Measurements from ENCODE around the gene PLB1.

Gene PLB1

DNA sequence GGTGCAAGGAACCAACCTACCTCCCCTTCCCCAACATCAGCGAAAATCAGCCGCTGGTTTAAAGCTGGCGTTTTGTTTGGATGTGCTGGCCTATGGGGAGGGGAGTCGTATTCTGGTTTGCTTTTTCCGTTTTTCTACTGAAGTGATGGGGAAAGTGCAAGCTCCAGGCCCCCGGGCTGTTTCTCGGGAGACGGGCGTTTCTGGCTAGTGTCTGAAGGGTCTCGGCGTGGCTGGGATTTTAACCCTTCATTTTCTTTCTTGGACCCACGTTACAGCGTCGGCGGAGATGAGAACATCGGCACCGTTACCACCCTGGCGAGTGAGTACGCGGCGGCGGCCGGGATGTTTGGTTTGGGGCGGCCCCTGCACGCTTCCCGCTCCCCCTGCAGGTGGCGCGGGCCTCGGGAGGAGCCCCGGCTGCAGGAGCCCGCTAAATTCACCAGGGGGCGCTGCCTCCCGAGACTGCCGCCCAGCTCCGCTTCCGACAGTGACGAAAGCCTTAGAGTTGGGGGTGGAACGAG is 70.7 kb downstream of the PLB1 start:
- peak; percentile 89 to 92 for DNase-seq

DNA sequence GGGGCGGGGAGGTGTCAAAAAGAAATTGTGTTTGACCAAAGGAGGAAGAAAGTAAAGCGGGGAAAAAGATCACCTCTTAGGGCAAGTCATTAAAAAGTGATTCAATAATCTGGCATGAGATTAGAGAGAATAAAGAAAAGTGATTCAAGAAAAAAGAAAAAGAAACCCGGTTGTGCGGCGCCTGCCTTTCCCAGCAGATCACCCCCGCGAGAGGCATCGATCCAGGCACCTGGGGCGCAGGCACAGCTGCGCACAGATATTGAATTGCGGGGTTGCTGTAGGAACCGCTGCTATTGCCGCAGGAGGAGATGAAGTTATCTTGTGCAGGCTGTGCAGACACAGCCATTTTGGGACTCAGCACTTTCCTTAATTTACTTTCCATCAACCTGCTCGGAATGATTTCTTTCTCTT is 71.2 kb downstream of the PLB1 start:
- DNase-seq = no peak

GRCh38 chr2:28568036-28568435 is 72.2 kb downstream of the PLB1 start:
- DNase-seq = no peak

GRCh38 chr2:28568533-28568932 is 72.7 kb downstream of the PLB1 start:
- DNase-seq = no peak

GRCh38 chr2:28570431-28570830 is 74.6 kb downstream of the PLB1 start:
- no peak for DNase-seq

- DNase-seq = no peak
Measured at GRCh38 chr2:28576714-28577113, 80.9 kb downstream of the PLB1 start.

DNA sequence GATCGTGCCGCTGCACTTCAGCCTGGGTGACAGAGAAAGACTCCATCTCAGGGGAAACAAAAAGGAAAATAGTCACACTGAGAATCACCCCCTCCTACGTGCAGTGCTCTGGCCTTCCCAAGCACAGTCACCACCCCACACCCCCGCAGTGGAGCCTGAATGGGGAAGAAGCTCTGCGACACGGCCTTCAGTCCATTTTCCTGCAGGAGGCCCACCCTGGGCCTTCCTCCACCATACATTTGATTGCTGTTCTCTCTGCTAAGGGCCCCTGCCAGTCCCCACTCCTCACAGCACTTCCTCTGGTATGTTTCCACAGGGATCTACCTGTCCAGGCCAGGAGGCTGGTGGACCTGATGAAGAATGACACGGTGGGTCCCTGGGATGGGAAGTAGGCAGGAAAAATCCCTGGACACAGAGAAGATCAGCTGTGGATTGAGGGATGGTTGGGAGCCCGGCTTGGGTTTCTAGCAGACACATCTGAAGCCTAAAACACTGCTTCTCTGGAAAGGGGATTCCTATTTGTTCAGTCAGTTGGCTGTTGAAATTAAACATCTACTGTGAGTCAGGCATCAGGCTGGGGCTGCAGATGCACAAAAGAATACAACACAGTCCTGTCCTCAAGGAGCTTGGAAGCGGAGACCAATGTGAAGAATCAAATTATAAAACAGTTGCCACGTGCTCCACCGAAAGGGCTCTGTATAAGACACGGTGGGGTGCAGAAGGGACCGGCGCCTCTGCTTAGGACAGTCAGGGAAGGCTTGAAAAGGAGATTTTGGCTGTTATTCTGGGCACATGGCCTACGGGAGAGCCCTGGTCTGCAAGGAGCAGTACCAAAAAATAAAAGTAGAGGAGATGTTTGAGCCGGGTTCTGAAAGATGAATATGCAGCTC is 82.2 kb downstream of the PLB1 start:
- DNase-seq = no peak

DNA sequence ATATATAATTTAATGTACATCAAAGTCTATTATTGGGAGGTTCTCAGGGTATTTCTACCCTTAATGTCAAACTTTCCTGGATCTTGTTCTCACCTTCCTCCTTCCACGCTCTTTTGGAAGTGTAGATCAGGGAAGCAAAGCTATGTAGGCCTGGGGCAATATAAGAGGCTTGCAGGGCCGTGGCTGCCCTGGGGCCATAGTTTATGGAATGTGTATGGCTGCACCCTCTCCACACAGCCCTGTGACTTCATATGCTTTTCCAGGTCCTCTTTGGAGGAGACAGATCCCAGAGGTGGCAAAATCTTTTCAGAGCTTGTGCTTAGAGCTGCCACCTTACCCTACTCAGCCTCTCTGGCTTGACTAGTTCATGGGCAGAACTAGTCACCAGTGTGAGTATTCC is 82.9 kb downstream of the PLB1 start:
- DNase-seq = no peak

DNA sequence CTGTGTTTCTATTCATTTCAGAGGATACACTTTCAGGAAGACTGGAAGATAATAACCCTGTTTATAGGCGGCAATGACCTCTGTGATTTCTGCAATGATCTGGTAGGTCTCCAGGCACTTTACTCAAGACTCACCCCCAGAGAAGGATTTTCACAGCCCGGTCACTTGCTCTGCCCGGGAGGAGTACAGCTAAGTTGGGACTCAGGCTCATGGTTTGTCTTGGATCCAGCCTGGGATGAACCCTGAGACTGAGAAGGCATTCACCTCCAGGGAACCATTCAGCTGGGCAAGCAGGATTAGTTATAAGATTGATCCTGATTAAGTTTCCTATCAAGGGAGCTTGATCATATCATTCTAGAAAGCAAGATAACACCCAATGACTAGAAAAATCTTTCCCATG is 83.7 kb downstream of the PLB1 start:
- no peak for DNase-seq

DNA sequence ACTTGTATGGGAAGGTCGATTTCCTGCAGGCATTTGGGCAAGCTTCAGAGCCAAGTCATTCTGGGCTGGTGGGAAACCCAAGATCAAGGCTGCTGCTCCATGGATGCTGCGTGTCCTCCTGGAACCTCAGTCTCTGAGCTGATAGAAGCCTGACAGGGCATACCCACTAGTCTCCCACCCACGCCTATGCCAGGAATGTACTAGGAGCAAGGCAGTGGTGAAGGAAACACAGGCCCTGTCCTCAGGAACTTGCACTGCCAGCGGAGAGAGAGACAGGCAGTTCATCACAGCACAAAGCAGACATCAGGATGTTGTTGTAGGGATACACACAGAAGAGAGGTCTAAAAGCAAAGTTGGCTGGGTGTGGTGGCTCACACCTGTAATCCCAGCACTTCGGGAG is 84.2 kb downstream of the PLB1 start:
- no peak for DNase-seq

DNA sequence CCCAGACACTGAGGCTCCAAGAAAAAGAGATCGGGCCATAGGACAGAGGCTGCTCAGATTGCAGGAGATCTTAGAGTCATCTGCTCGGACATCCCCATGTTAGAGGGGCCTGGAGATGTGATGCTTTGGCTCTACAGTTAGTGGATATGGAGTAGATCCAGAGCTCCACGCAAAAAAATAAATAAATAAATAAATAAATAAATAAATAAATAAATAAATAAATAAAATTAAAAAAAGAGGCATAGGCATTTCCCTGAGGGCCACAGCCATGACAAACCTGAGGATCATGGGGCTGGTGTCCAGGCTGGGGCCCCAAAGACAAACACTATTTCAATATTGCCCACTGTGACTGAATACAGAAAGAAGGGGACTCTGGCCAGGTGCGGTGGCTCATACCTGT is 85.5 kb downstream of the PLB1 start:
- DNase-seq = no peak

- DNase-seq = no peak
Measured at GRCh38 chr2:28582152-28582551, 86.3 kb downstream of the PLB1 start.

- no peak for DNase-seq
Measured at GRCh38 chr2:28582595-28582994, 86.7 kb downstream of the PLB1 start.

- DNase-seq = peak in 1 of 2 donors; percentile 60
Measured at GRCh38 chr2:28583899-28584553, 88.2 kb downstream of the PLB1 start.

- peak; percentile 55 to 65 for DNase-seq
Measured at GRCh38 chr2:28586867-28587266, 91.0 kb downstream of the PLB1 start.

DNA sequence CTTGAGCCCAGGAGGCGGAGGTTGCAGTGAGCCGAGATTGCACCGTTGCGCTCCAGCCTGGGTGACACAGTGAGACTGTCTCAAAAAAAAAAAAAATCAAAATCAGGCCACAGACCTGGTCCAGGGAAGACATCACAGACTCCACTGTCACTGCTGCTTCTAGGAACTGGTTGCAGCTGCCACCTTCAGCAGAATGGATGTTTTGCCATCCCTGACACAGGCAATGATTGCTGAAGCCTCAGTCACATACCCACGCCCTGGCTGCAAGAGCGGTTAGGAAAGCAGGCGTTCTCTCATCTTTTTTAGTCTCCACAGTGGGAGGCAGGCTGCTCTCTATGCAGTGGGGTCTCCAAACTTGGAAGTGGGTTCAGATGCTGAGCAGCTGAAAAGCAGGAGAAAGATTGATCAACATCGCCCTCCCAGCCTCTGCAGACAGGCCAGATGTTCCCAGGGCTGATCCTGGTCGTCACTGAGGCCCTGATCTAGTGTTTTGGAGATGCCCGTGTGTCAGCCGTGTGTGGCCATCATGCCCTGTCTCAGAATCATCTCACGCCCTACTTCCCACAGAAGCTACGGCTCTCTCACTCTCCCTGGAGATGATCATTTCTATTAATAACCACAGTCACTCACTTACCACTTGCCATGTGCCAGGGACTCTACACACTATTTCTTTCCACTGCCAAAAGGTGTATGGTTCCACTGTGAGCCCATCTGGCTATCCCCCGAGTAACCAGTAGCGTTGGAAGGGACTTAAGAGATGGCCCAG is 91.8 kb downstream of the PLB1 start:
- DNase-seq = no peak

GRCh38 chr2:28588292-28588670 is 92.4 kb downstream of the PLB1 start:
- no peak for DNase-seq

GRCh38 chr2:28589746-28590463 is 94.0 kb downstream of the PLB1 start:
- DNase-seq = no peak

- DNase-seq = no peak
Measured at GRCh38 chr2:28590496-28591301, 94.8 kb downstream of the PLB1 start.

GRCh38 chr2:28591711-28592335 is 96.0 kb downstream of the PLB1 start:
- DNase-seq = no peak

- no peak for DNase-seq
Measured at GRCh38 chr2:28592481-28592880, 96.6 kb downstream of the PLB1 start.

Data from CD4-positive, alpha-beta T cell treated with Interleukin-1 beta for 1 hour (primary cell).